Raji (cell line): ENCODE results near the gene TMEM220.

ENCODE experiments used
- POLR2A ChIP-seq: IDR thresholded peaks from 2 replicates; pipeline ENCODE4 v1.6.1; 2011; ENCODE audit warnings: low read depth, low read length, control low read depth; ENCODE audit not compliant: insufficient read depth

Gene TMEM220

GRCh38 chr17:10729334-10730193 lies at the start of gene TMEM220:
Gene TMEM220, minus strand, starts transcription at chr17:10730023. Its CDS starts 172 bp downstream, at chr17:10729851.
- TF ChIP-seq POLR2A = no peak

GRCh38 chr17:10779609-10780008 lies 49.8 kb upstream of the TMEM220 start:
- TF ChIP-seq POLR2A = no peak

- no peak for TF ChIP-seq POLR2A
Measured at GRCh38 chr17:10777890-10778289, 48.1 kb upstream of the TMEM220 start.

- no peak for TF ChIP-seq POLR2A
Measured at GRCh38 chr17:10777131-10777807, 47.4 kb upstream of the TMEM220 start.

GRCh38 chr17:10776381-10776780 lies 46.6 kb upstream of the TMEM220 start:
- no peak for TF ChIP-seq POLR2A

GRCh38 chr17:10775740-10776356 lies 46.0 kb upstream of the TMEM220 start:
- TF ChIP-seq POLR2A = no peak

- TF ChIP-seq POLR2A = no peak
Measured at GRCh38 chr17:10775058-10775457, 45.2 kb upstream of the TMEM220 start.

GRCh38 chr17:10773391-10773790 lies 43.6 kb upstream of the TMEM220 start:
- TF ChIP-seq POLR2A = no peak

GRCh38 chr17:10772425-10773380 lies 42.9 kb upstream of the TMEM220 start:
- no peak for TF ChIP-seq POLR2A

- no peak for TF ChIP-seq POLR2A
Measured at GRCh38 chr17:10771148-10771547, 41.3 kb upstream of the TMEM220 start.

GRCh38 chr17:10769840-10770239 lies 40.0 kb upstream of the TMEM220 start:
- no peak for TF ChIP-seq POLR2A

GRCh38 chr17:10768750-10769251 lies 39.0 kb upstream of the TMEM220 start:
- no peak for TF ChIP-seq POLR2A

- TF ChIP-seq POLR2A = no peak
Measured at GRCh38 chr17:10767232-10767631, 37.4 kb upstream of the TMEM220 start.

GRCh38 chr17:10762037-10762436 lies 32.2 kb upstream of the TMEM220 start:
- TF ChIP-seq POLR2A = no peak

GRCh38 chr17:10761281-10761680 lies 31.5 kb upstream of the TMEM220 start:
- TF ChIP-seq POLR2A = no peak

GRCh38 chr17:10758062-10758461 lies 28.2 kb upstream of the TMEM220 start:
- TF ChIP-seq POLR2A = no peak
